Gastrocnemius medialis (tissue), 4 donors: ENCODE measurements around the gene HBE1. TPM values are rescaled to one million over a fixed set of nuclear protein-coding genes. Genes with fewer than 3 reads are reported as not detected.

ENCODE experiments used
- ATAC-seq, 2 donors: fragments of 150-250 bp; one replicate each; pipeline ENCODE4 v1.9.1; 2016
- DNase-seq, 2 donors: peaks; one replicate each; pipeline ENCODE4 v3.0.0-alpha.2; 2019
- H3K27ac ChIP-seq, 4 donors: fragments of 200-600 bp; sonication (generic); 1 replicate in 1 of 4; 2 replicates in 3 of 4; pipeline ENCODE4 v1.5.1; 2016 to 2018; ENCODE audit warnings: mild to moderate bottlenecking in 2 of 4, moderate library complexity in 1 of 4
- H3K27me3 ChIP-seq, 3 donors: fragments of 200-600 bp; sonication (generic) in 2 of 3; 1 replicate in 1 of 3; 2 replicates in 2 of 3; pipeline versions ENCODE4 v1.5.1 to v1.6.0; 2016 to 2019; ENCODE audit warnings: mild to moderate bottlenecking in 1 of 3, moderate library complexity in 1 of 3
- H3K36me3 ChIP-seq, 2 donors: fragments of 200-600 bp; sonication (generic) in 1 of 2; one replicate each; pipeline ENCODE4 v1.5.1; 2017 to 2018
- H3K4me1 ChIP-seq, 2 donors: fragments of 200-600 bp; sonication (generic) in 1 of 2; one replicate each; pipeline ENCODE4 v1.5.1; 2016 to 2017; ENCODE audit warnings: mild to moderate bottlenecking in 2 of 2
- H3K4me3 ChIP-seq, 4 donors: fragments of 200-600 bp; sonication (generic) in 3 of 4; 1 replicate in 1 of 4; 2 replicates in 3 of 4; pipeline ENCODE4 v1.5.1; 2016 to 2019; ENCODE audit warnings: mild to moderate bottlenecking in 2 of 4
- H3K9me3 ChIP-seq, 3 donors: fragments of 200-600 bp; sonication (generic) in 2 of 3; 1 replicate in 1 of 3; 2 replicates in 2 of 3; pipeline ENCODE4 v1.5.1; 2016 to 2019
- CTCF ChIP-seq, 5 experiments: fragments of 450-650 bp in 3 of 5; fragments of 200-600 bp in 2 of 5; sonication (generic) in 2 of 5; IDR thresholded peaks in 4 of 5; conservative IDR thresholded peaks in 1 of 5; 1 replicate in 4 of 5; 2 replicates in 1 of 5; pipeline ENCODE4 v1.5.1; 2016 to 2019; ENCODE audit warnings: antibody characterized with exemption in 5 of 5, mild to moderate bottlenecking in 3 of 5, moderate library complexity in 3 of 5
- POLR2A ChIP-seq, 2 donors: fragments of 450-650 bp; IDR thresholded peaks; one replicate each; pipeline ENCODE4 v1.6.1; 2017; ENCODE audit warnings: antibody characterized with exemption in 2 of 2, mild to moderate bottlenecking in 2 of 2, moderate library complexity in 2 of 2
- in situ Hi-C, 4 donors: fragments of 200-750 bp; cut with MboI; loops; one replicate each; pipeline versions ENCODE4 v1.15.0 to v1.8.0; 2017; ENCODE audit warnings: low sequenced_read_pairs in 4 of 4
- intact Hi-C: fragments of 100-400 bp; cut with DNase I; formaldehyde crosslinking; loops from one replicate; pipeline ENCODE4 v1.15.1; 2023; ENCODE audit warnings: low total_unique reads
- total RNA-seq, 4 donors: library from RNA; depleted of rRNA; stranded (reverse); fragments of >200 nt; gene quantifications; one replicate each; pipeline versions ENCODE4 v1.1.0 to v1.2.3, GENCODE V29; 2016

The HBE1 gene
- total RNA-seq, 4 donors from 2014 or later: not detected

GRCh38 chr11:5277807-5278382, 8.2 kb upstream of the HBE1 start:
- in situ Hi-C loops: no loop called here
- DNase-seq (no peak), ATAC-seq (no peak)
- Histone ChIP-seq H3K27me3 (no peaks in the 10 kb centered on the region), H3K4me3 (no peak overlapping the region), H3K9me3 (no peaks in the 10 kb centered on the region), H3K27ac (no peak overlapping the region), H3K36me3 (no peaks in the 10 kb centered on the region), H3K4me1 (no peaks in the 10 kb centered on the region)
- no peak for TF ChIP-seq CTCF (IDR thresholded peaks at IDR 0.05 in 4 of 5, conservative IDR thresholded peaks at IDR 0.05 in 1 of 5)
- no peak for TF ChIP-seq POLR2A (IDR thresholded peaks at IDR 0.05)
- intact Hi-C loops: no loop called here

DNA sequence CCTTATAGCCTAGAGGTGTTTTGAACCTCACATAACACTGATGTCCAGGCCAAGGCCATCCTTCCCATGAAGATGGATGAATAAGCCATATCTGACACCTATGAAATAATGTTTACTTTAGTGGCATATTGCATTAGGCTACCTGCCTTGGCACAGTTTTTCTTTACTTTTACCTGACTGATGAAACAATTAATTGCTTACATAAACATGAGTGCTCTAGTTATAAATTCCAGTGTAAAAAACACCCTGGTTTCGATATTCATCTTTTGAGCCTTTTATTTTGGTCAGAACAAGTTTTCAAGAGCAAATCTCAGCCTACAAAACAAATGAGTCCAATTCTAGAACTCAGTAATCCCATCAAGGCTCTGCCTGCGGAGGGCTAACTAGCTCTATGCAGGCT, 7.0 kb upstream of the HBE1 start:
- H3K4me1 ChIP-seq: no peaks in the 10 kb centered on the region
- TF ChIP-seq CTCF (IDR thresholded peaks at IDR 0.05 in 4 of 5, conservative IDR thresholded peaks at IDR 0.05 in 1 of 5) (no peak), POLR2A (IDR thresholded peaks at IDR 0.05) (no peak)
- DNase-seq (no peak), ATAC-seq (no peak)
- no peaks in the 10 kb centered on the region for H3K27me3 ChIP-seq
- intact Hi-C loops (no loop called here), in situ Hi-C loops (no loop called here)
- no peak overlapping the region for H3K27ac ChIP-seq
- no peak overlapping the region for H3K4me3 ChIP-seq
- no peaks in the 10 kb centered on the region for H3K9me3 ChIP-seq
- H3K36me3 ChIP-seq: no peaks in the 10 kb centered on the region

- H3K4me3 ChIP-seq: no peak overlapping the region
- DNase-seq (no peak), ATAC-seq (no peak)
- H3K27me3 ChIP-seq: no peaks in the 10 kb centered on the region
- no peaks in the 10 kb centered on the region for H3K9me3 ChIP-seq
- intact Hi-C loops: no loop called here
- no peaks in the 10 kb centered on the region for H3K36me3 ChIP-seq
- H3K27ac ChIP-seq: no peak overlapping the region
- no peak for TF ChIP-seq POLR2A (IDR thresholded peaks at IDR 0.05)
- no peak for TF ChIP-seq CTCF (IDR thresholded peaks at IDR 0.05 in 4 of 5, conservative IDR thresholded peaks at IDR 0.05 in 1 of 5)
- in situ Hi-C loops: no loop called here
- no peaks in the 10 kb centered on the region for H3K4me1 ChIP-seq
Measured at GRCh38 chr11:5275369-5276110, 5.8 kb upstream of the HBE1 start.

GRCh38 chr11:5274395-5274794, 4.7 kb upstream of the HBE1 start:
- Histone ChIP-seq H3K4me1 (no peaks in the 10 kb centered on the region), H3K4me3 (no peak overlapping the region), H3K27me3 (no peaks in the 10 kb centered on the region), H3K36me3 (no peaks in the 10 kb centered on the region), H3K9me3 (no peaks in the 10 kb centered on the region), H3K27ac (no peak overlapping the region)
- intact Hi-C loops (no loop called here), in situ Hi-C loops (no loop called here)
- ATAC-seq (no peak), DNase-seq (no peak)
- TF ChIP-seq CTCF (IDR thresholded peaks at IDR 0.05 in 4 of 5, conservative IDR thresholded peaks at IDR 0.05 in 1 of 5) (no peak), POLR2A (IDR thresholded peaks at IDR 0.05) (no peak)
